ENCODE measurements around the gene LMF1.

- TF ChIP-seq CTCF (conservative IDR thresholded peaks at IDR 0.05 in 1 of 2, IDR thresholded peaks at IDR 0.05 in 1 of 2; ENCODE audit: extremely low read depth in 1 of 2, insufficient read depth in 1 of 2, low read depth in 1 of 2, low read length in 2 of 2) = no peak
- TF ChIP-seq EZH2 (IDR thresholded peaks at IDR 0.05; ENCODE audit: borderline replicate concordance, low read length) = no peak
These were observed 40.0 kb upstream of the LMF1 start for GRCh38 chr16:1010815-1011214.

Data from mammary epithelial cell (primary cell).